C4-2B (cell line): Measurements from ENCODE around the gene TNFAIP8L3.

Experiments
- CTCF ChIP-seq: fragments of 450-650 bp; conservative IDR thresholded peaks from 2 replicates; pipeline ENCODE4 v1.5.1; 2017; ENCODE audit warnings: mild to moderate bottlenecking
- ZFX ChIP-seq: fragments of 450-650 bp; IDR thresholded peaks from 2 replicates; pipeline ENCODE4 v1.6.1; 2017

GRCh38 chr15:51100785-51101489, 6.2 kb upstream of the TNFAIP8L3 start:
- no peak for TF ChIP-seq CTCF
- no peak for TF ChIP-seq ZFX
